H1 (cell line): ENCODE measurements around the gene CLDN7. TPM values are rescaled to one million over a fixed set of nuclear protein-coding genes. Genes with fewer than 3 reads are reported as not detected.

Experiments used
- CBX8 ChIP-seq: fragments of 300-800, 300-1000 bp; sonication (generic); IDR thresholded peaks from 2 replicates; pipeline ENCODE4 v1.7.1; 2016; ENCODE audit warnings: low read depth, low read length, borderline replicate concordance
- MAFK ChIP-seq: IDR thresholded peaks from 2 replicates; pipeline ENCODE4 v1.6.1; 2012; ENCODE audit warnings: low read depth, mild to moderate bottlenecking, improper control_type of control experiment, low read length
- NRF1 ChIP-seq: IDR thresholded peaks from 2 replicates; pipeline ENCODE4 v1.6.1; 2011; ENCODE audit warnings: mild to moderate bottlenecking, low read depth, low read length, improper control_type of control experiment
- TAF1 ChIP-seq: IDR thresholded peaks from 2 replicates; pipeline ENCODE4 v1.6.1; 2011; ENCODE audit warnings: mild to moderate bottlenecking, low read depth, low read length
- TAF7 ChIP-seq: optimal IDR thresholded peaks from 2 replicates; pipeline ENCODE3; 2011; ENCODE audit warnings: low read depth, mild to moderate bottlenecking, inconsistent platforms, low read length, moderate library complexity, borderline replicate concordance
- polyA plus RNA-seq, 7 experiments: library from polyadenylated mRNA; depleted of rRNA in 3 of 7; stranded (reverse) in 5 of 7; unstranded in 2 of 7; fragments of >200 nt in 5 of 7; fragments of 200-250 nt in 2 of 7; gene quantifications; 1 replicate in 5 of 7; 2 replicates in 1 of 7; 4 replicates in 1 of 7; pipeline versions ENCODE4 v1.2.1 to v1.2.3, GENCODE V29; 2011 to 2013; ENCODE audit warnings: missing spikeins in 2 of 7, mixed read lengths in 2 of 7
- total RNA-seq: library from RNA; stranded (reverse); fragmentation: NEBNext Ultra II Directional; extraction: Animal tissue kit (Norgen Biotek cat#: 25700); gene quantifications from 2 replicates; pipeline ENCODE4 v1.2.1, GENCODE V29; 2021
- TF ChIP-seq, protein P1 (sequence below): fragments of 300-600 bp; sonication (generic); IDR thresholded peaks from 2 replicates; pipeline ENCODE4 v1.7.1; 2012; ENCODE audit warnings: low read length, moderate library complexity, mild to moderate bottlenecking, inconsistent platforms; ENCODE audit not compliant: insufficient replicate concordance
- TF ChIP-seq, protein P2 (sequence below), 3 experiments: IDR thresholded peaks; 1 replicate in 2 of 3; 2 replicates in 1 of 3; pipeline versions ENCODE4 v1.5.1 to v1.6.1; 2011; ENCODE audit warnings: low read length in 3 of 3, mild to moderate bottlenecking in 3 of 3, inconsistent platforms in 2 of 3, low read depth in 1 of 3, moderate library complexity in 1 of 3; ENCODE audit not compliant: insufficient read depth in 1 of 3; ENCODE audit errors: control extremely low read depth in 1 of 3

The CLDN7 gene
- total and polyA plus RNA-seq, 2 of the 8 experiments (the other 6 are each of a cell fraction or from before 2014, with no cell fraction given), result 118 to 119 TPM

DNA sequence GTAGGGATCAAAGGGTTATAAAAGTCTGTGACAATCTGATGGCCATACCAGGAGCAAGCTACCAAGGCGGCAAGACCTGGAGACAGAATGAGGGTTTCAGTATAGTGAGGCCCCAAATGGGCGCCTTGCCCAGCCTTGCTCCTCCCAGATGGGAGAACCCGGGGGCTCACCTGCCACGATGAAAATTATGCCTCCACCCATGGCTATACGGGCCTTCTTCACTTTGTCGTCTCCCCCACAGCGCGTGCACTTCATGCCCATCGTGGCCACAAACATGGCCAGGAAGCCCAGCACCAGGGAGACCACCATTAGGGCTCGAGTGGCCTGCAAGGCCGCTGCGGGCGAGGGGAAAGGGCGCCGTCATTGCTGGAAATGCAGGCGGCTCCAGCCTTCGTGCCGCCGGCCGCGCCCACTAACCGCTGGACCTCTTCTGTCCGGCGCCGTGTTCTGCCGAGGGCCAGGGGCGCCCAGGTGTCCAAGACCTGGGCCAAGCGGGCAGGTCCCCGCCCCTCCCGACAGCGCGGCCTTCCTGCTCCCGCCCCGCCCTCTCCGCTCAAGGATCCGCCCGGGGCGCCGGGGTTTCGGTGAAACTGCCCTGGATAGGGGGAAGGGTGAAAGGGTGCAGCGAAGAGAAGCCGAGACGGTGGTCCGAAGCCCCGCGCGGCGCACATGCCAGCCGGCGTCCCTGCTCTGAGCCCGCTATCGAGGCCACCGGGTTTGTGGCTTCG is 1.5 kb downstream of the CLDN7 start (continued):
- TF ChIP-seq TAF1 (peak; percentile 92), CBX8 (no peak), TAF7 (peak; percentile 70), NRF1 (no peak), MAFK (no peak)
- TF ChIP-seq, protein P1, sequence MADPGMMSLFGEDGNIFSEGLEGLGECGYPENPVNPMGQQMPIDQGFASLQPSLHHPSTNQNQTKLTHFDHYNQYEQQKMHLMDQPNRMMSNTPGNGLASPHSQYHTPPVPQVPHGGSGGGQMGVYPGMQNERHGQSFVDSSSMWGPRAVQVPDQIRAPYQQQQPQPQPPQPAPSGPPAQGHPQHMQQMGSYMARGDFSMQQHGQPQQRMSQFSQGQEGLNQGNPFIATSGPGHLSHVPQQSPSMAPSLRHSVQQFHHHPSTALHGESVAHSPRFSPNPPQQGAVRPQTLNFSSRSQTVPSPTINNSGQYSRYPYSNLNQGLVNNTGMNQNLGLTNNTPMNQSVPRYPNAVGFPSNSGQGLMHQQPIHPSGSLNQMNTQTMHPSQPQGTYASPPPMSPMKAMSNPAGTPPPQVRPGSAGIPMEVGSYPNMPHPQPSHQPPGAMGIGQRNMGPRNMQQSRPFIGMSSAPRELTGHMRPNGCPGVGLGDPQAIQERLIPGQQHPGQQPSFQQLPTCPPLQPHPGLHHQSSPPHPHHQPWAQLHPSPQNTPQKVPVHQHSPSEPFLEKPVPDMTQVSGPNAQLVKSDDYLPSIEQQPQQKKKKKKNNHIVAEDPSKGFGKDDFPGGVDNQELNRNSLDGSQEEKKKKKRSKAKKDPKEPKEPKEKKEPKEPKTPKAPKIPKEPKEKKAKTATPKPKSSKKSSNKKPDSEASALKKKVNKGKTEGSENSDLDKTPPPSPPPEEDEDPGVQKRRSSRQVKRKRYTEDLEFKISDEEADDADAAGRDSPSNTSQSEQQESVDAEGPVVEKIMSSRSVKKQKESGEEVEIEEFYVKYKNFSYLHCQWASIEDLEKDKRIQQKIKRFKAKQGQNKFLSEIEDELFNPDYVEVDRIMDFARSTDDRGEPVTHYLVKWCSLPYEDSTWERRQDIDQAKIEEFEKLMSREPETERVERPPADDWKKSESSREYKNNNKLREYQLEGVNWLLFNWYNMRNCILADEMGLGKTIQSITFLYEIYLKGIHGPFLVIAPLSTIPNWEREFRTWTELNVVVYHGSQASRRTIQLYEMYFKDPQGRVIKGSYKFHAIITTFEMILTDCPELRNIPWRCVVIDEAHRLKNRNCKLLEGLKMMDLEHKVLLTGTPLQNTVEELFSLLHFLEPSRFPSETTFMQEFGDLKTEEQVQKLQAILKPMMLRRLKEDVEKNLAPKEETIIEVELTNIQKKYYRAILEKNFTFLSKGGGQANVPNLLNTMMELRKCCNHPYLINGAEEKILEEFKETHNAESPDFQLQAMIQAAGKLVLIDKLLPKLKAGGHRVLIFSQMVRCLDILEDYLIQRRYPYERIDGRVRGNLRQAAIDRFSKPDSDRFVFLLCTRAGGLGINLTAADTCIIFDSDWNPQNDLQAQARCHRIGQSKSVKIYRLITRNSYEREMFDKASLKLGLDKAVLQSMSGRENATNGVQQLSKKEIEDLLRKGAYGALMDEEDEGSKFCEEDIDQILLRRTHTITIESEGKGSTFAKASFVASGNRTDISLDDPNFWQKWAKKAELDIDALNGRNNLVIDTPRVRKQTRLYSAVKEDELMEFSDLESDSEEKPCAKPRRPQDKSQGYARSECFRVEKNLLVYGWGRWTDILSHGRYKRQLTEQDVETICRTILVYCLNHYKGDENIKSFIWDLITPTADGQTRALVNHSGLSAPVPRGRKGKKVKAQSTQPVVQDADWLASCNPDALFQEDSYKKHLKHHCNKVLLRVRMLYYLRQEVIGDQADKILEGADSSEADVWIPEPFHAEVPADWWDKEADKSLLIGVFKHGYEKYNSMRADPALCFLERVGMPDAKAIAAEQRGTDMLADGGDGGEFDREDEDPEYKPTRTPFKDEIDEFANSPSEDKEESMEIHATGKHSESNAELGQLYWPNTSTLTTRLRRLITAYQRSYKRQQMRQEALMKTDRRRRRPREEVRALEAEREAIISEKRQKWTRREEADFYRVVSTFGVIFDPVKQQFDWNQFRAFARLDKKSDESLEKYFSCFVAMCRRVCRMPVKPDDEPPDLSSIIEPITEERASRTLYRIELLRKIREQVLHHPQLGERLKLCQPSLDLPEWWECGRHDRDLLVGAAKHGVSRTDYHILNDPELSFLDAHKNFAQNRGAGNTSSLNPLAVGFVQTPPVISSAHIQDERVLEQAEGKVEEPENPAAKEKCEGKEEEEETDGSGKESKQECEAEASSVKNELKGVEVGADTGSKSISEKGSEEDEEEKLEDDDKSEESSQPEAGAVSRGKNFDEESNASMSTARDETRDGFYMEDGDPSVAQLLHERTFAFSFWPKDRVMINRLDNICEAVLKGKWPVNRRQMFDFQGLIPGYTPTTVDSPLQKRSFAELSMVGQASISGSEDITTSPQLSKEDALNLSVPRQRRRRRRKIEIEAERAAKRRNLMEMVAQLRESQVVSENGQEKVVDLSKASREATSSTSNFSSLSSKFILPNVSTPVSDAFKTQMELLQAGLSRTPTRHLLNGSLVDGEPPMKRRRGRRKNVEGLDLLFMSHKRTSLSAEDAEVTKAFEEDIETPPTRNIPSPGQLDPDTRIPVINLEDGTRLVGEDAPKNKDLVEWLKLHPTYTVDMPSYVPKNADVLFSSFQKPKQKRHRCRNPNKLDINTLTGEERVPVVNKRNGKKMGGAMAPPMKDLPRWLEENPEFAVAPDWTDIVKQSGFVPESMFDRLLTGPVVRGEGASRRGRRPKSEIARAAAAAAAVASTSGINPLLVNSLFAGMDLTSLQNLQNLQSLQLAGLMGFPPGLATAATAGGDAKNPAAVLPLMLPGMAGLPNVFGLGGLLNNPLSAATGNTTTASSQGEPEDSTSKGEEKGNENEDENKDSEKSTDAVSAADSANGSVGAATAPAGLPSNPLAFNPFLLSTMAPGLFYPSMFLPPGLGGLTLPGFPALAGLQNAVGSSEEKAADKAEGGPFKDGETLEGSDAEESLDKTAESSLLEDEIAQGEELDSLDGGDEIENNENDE, result no peak
- TF ChIP-seq, protein P2, sequence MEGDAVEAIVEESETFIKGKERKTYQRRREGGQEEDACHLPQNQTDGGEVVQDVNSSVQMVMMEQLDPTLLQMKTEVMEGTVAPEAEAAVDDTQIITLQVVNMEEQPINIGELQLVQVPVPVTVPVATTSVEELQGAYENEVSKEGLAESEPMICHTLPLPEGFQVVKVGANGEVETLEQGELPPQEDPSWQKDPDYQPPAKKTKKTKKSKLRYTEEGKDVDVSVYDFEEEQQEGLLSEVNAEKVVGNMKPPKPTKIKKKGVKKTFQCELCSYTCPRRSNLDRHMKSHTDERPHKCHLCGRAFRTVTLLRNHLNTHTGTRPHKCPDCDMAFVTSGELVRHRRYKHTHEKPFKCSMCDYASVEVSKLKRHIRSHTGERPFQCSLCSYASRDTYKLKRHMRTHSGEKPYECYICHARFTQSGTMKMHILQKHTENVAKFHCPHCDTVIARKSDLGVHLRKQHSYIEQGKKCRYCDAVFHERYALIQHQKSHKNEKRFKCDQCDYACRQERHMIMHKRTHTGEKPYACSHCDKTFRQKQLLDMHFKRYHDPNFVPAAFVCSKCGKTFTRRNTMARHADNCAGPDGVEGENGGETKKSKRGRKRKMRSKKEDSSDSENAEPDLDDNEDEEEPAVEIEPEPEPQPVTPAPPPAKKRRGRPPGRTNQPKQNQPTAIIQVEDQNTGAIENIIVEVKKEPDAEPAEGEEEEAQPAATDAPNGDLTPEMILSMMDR (IDR thresholded peaks at IDR 0.05; ENCODE audit: control extremely low read depth in 1 of 3, insufficient read depth in 1 of 3, low read depth in 1 of 3, low read length in 3 of 3), result no peak
